RWPE2 (cell line): ENCODE measurements around the gene CDC42BPA.

ENCODE experiments used
- ATAC-seq: fragments of 200-7000 bp; cut with Tn5 transposase; 3 replicates; pipeline ENCODE4 v1.9.1; 2021; ENCODE audit warnings: low read depth
- DNase-seq: peaks from one replicate; pipeline ENCODE4 v3.0.0-alpha.2; 2020; ENCODE audit warnings: low spot score
- H3K27ac ChIP-seq: fragments of 450-650 bp; 2 replicates; pipeline ENCODE4 v1.5.1; 2017; ENCODE audit warnings: mild to moderate bottlenecking; ENCODE audit not compliant: poor library complexity, severe bottlenecking
- H3K27me3 ChIP-seq: fragments of 250-450 bp; sonication (Bioruptor Pico); 2 replicates; pipeline ENCODE4 v1.5.1; 2021; ENCODE audit warnings: mild to moderate bottlenecking, moderate library complexity; ENCODE audit not compliant: insufficient read depth, poor library complexity, severe bottlenecking
- H3K36me3 ChIP-seq: fragments of 250-450 bp; sonication (Bioruptor Pico); 2 replicates; pipeline ENCODE4 v1.5.1; 2020; ENCODE audit warnings: low read depth, mild to moderate bottlenecking, moderate library complexity
- H3K4me1 ChIP-seq: fragments of 250-450 bp; sonication (Bioruptor Pico); 2 replicates; pipeline ENCODE4 v1.5.1; 2021; ENCODE audit warnings: mild to moderate bottlenecking, moderate library complexity; ENCODE audit not compliant: insufficient read depth, poor library complexity, severe bottlenecking
- H3K4me3 ChIP-seq: fragments of 250-450 bp; sonication (Bioruptor Pico); 2 replicates; pipeline ENCODE4 v1.5.1; 2021; ENCODE audit warnings: mild to moderate bottlenecking, moderate library complexity; ENCODE audit not compliant: severe bottlenecking
- H3K9me3 ChIP-seq: fragments of 250-450 bp; sonication (Bioruptor Pico); 2 replicates; pipeline ENCODE4 v1.5.1; 2021; ENCODE audit warnings: mild to moderate bottlenecking, moderate library complexity; ENCODE audit not compliant: severe bottlenecking
- TF ChIP-seq, protein P1 (sequence below): fragments of 450-650 bp; IDR thresholded peaks from one replicate; pipeline ENCODE4 v1.5.1; 2017; ENCODE audit warnings: mild to moderate bottlenecking, moderate library complexity; ENCODE audit not compliant: poor library complexity, severe bottlenecking

Gene CDC42BPA

GRCh38 chr1:226966683-226967082 is 351.6 kb downstream of the CDC42BPA start:
- Histone ChIP-seq H3K4me3 (no peak overlapping the region), H3K27ac (no peak overlapping the region), H3K9me3 (no peaks in the 10 kb centered on the region), H3K36me3 (no peaks in the 10 kb centered on the region), H3K27me3 (no peaks in the 10 kb centered on the region), H3K4me1 (no peaks in the 10 kb centered on the region)
- TF ChIP-seq, protein P1, sequence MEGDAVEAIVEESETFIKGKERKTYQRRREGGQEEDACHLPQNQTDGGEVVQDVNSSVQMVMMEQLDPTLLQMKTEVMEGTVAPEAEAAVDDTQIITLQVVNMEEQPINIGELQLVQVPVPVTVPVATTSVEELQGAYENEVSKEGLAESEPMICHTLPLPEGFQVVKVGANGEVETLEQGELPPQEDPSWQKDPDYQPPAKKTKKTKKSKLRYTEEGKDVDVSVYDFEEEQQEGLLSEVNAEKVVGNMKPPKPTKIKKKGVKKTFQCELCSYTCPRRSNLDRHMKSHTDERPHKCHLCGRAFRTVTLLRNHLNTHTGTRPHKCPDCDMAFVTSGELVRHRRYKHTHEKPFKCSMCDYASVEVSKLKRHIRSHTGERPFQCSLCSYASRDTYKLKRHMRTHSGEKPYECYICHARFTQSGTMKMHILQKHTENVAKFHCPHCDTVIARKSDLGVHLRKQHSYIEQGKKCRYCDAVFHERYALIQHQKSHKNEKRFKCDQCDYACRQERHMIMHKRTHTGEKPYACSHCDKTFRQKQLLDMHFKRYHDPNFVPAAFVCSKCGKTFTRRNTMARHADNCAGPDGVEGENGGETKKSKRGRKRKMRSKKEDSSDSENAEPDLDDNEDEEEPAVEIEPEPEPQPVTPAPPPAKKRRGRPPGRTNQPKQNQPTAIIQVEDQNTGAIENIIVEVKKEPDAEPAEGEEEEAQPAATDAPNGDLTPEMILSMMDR: no peak
- DNase-seq (no peak), ATAC-seq (no peak)

DNA sequence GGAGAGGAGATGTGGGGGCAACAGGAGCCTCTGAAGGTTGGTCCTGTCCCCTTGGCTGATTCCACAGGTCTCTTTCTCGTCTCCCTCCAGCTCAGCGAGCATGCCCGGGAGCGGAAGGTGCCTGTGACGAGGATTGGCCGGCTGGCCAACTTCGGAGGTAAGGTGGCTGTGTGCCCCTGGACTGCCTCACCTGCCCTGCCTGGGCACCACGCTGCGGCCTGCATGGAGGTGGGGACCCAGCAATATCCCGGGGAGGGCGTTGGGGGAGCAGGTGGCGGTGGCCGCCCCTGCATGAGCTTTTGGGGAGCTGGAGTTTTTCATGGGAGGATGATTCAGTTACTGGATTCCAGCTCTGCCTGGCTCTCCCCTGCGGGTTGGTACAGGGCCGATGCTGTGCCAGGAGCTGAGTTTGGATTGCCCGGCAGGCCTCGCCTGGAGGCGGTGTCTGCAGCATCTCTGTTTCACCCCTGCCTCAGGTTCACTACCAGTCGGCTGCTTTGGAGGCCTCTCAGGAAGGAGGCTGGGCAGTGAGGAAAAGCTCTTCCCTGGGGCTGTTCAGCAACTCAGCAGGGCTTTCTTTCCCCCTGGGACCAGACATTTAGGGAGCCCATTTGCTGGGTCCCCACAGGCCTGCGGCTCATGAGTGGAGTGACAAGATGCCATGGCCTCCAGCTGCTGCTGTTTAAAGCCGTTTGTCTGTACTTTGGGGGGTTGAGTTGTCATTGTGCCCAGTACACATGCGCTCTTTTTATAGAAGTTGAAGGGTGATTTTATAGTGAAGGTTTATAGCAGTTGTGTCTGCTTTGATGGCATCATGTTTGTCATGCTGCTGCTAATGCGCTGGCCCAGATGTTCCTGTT is 352.5 kb downstream of the CDC42BPA start:
- Histone ChIP-seq H3K27me3 (no peaks in the 10 kb centered on the region), H3K27ac (no peak overlapping the region), H3K4me3 (no peak overlapping the region), H3K9me3 (no peaks in the 10 kb centered on the region), H3K36me3 (no peaks in the 10 kb centered on the region), H3K4me1 (no peaks in the 10 kb centered on the region)
- ATAC-seq (no peak), DNase-seq (no peak)
- TF ChIP-seq, protein P1: no peak

GRCh38 chr1:226964611-226965486 is 353.4 kb downstream of the CDC42BPA start:
- Histone ChIP-seq H3K27me3 (no peaks in the 10 kb centered on the region), H3K4me1 (no peaks in the 10 kb centered on the region), H3K4me3 (no peak overlapping the region), H3K9me3 (no peaks in the 10 kb centered on the region), H3K36me3 (no peaks in the 10 kb centered on the region), H3K27ac (no peak overlapping the region)
- ATAC-seq (no peak), DNase-seq (no peak)
- TF ChIP-seq, protein P1: no peak

GRCh38 chr1:226964068-226964425 is 354.2 kb downstream of the CDC42BPA start:
- H3K4me3 ChIP-seq: no peak overlapping the region
- no peak overlapping the region for H3K27ac ChIP-seq
- H3K9me3 ChIP-seq: no peaks in the 10 kb centered on the region
- H3K4me1 ChIP-seq: no peaks in the 10 kb centered on the region
- TF ChIP-seq, protein P1: no peak
- ATAC-seq (no peak), DNase-seq (no peak)
- H3K27me3 ChIP-seq: no peaks in the 10 kb centered on the region
- no peaks in the 10 kb centered on the region for H3K36me3 ChIP-seq
